Measurements from ENCODE around the gene YY2.
"Not testable (repeated sequence)": the region's sequence is repeated elsewhere in the genome, so short reads cannot be mapped to it uniquely, and the experiment has no call there.

The YY2 gene

GRCh38 chrX:21855937-21856415, at the start of gene YY2:
YY2 (plus strand) TSS chrX:21855987; CDS start chrX:21856485, 498 bp downstream.
- TF ChIP-seq ZNF274 (IDR thresholded peaks at IDR 0.05; ENCODE audit: low read depth, low read length), result no peak
- H3K4me3 ChIP-seq (ENCODE audit: low read length), result no peak within 1 kb of the TSS

DNA sequence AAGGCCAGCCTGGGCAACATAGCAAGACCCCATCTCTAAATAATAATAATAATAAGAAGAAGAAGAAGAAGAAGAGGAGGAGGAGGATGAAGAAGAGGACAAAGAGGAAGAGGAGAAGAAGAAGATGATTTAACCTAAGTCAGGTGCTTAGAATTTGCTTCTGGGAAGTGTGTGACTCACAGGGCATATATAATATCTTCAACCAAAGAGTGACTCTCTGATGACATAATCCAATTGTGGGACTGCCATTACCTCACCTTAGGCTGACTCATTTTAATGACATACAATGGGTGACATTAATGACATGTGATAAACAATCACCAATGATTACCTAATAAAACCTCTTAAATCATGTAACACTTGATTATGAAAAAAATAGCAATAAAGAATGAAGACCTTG, 49.1 kb upstream of the YY2 start:
- no peak for TF ChIP-seq ZNF274 (IDR thresholded peaks at IDR 0.05; ENCODE audit: low read depth, low read length)
- H3K4me3 ChIP-seq (ENCODE audit: low read length), result no peak overlapping the region

DNA sequence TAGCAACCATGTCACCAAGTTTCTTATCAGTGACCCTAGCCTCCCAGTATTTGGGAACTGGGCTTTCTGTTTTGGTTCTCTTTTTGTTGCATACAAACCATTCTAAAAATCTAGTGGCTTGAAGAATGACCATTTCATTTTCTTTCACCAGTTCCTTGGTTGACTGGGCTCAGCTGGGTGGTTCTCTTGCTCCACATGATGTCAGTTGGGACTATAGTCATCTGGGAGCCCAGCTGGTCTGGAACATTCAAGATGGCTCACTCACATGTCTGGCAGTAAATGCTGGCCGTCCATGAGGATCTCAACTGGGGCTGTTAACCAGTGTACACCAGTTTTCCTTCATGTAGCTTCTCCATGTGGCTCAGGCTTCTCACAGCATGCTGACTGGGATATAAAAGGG, 44.0 kb upstream of the YY2 start:
- TF ChIP-seq ZNF274 (IDR thresholded peaks at IDR 0.05; ENCODE audit: low read depth, low read length), result no peak
- H3K4me3 ChIP-seq (ENCODE audit: low read length), result no peak overlapping the region

DNA sequence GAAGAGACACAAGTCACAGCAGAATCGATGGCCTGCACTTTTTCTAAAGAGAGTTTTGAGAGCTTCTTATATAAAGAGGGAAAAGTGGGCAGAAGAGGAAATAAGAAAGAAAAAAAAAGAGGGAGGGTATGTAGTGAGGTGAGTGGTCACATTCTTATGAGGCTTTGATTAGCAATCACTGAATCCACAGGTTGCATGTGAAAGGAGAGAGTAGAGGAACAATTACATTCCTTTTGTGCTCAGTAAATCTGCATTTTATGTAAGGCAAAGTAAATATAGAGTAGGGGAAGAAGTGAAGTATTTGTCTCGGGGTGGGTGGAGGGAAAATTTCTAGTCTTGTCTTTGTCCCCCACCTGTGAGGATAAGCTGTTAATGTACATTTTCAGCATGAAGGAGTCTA, 43.2 kb upstream of the YY2 start:
- H3K4me3 ChIP-seq (ENCODE audit: low read length), result no peak overlapping the region
- TF ChIP-seq ZNF274 (IDR thresholded peaks at IDR 0.05; ENCODE audit: low read depth, low read length), result no peak

DNA sequence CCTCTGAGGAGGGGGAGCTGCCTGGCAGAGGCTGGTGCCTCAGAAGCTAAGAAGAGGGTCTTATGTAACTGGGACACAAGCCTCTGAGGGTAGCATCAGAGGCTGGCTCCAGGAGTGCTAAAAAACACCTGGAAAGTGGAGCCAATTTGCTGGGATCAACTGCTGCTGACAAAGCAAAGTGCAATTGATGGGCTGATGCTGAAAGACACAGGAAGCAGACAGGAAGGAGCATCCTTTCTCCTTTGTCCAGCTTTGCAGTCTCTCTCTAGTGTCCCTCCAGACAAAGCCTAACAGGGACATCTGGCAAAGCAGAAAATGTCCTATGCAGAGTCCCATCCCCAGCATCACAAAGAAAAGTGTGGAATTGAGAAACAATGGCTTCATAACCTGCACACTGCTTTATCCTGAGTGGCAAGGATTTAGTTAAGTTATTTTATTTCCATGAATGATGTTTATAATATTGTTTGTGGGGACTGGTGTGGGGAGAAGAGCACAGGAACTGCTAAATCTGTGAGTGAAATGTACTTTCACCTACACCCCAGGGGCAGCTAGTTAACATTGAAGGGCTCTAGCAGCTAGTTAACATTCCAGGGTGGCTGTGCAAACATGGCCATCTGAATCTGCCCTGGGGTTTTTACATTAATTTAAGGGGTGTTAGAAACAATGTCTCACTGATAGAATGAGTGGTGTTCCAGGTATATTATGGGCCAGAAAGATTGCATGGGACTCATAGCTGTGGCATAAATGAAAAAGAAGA, 42.0 kb upstream of the YY2 start:
- TF ChIP-seq ZNF274 (IDR thresholded peaks at IDR 0.05; ENCODE audit: low read depth, low read length), result no peak
- no peak overlapping the region for H3K4me3 ChIP-seq (ENCODE audit: low read length)

- TF ChIP-seq ZNF274 (IDR thresholded peaks at IDR 0.05; ENCODE audit: low read depth, low read length), result no peak
- no peak overlapping the region for H3K4me3 ChIP-seq (ENCODE audit: low read length)
These were observed 39.7 kb upstream of the YY2 start for GRCh38 chrX:21816136-21816535.

DNA sequence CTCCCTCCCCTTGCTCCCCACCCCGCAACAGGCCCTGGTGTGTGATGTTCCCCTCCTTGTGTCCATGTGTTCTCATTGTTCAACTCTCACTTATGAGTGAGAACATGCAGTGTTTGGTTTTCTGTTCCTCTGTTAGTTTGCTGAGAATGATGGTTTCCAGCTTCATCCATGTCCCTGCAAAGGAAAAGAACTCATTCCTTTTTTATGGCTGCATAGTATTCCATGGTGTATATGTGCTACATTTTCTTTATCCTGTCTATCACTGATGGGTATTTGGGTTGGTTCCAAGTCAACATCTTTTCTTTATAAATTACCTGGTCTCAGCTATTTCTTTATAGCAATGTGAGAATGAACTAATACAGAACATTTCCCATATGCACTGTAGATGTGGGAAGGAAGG, 35.6 kb upstream of the YY2 start:
- not testable (repeated sequence) for H3K4me3 ChIP-seq (ENCODE audit: low read length)

GRCh38 chrX:21821875-21822274, 33.9 kb upstream of the YY2 start:
- no peak for TF ChIP-seq ZNF274 (IDR thresholded peaks at IDR 0.05; ENCODE audit: low read depth, low read length)
- no peak overlapping the region for H3K4me3 ChIP-seq (ENCODE audit: low read length)

GRCh38 chrX:21831496-21831895, 24.3 kb upstream of the YY2 start:
- no peak for TF ChIP-seq ZNF274 (IDR thresholded peaks at IDR 0.05; ENCODE audit: low read depth, low read length)
- no peak overlapping the region for H3K4me3 ChIP-seq (ENCODE audit: low read length)

- no peak overlapping the region for H3K4me3 ChIP-seq (ENCODE audit: low read length)
- no peak for TF ChIP-seq ZNF274 (IDR thresholded peaks at IDR 0.05; ENCODE audit: low read depth, low read length)
These were observed 18.7 kb upstream of the YY2 start for GRCh38 chrX:21837056-21837455.

GRCh38 chrX:21838937-21839333, 16.9 kb upstream of the YY2 start:
- peak overlapping the region; percentile 82 for H3K4me3 ChIP-seq (ENCODE audit: low read length)
- TF ChIP-seq ZNF274 (IDR thresholded peaks at IDR 0.05; ENCODE audit: low read depth, low read length), result no peak

- TF ChIP-seq ZNF274 (IDR thresholded peaks at IDR 0.05; ENCODE audit: low read depth, low read length), result no peak
- peak within 1 kb of the TSS; percentile 89 for H3K4me3 ChIP-seq (ENCODE audit: low read length)
These were observed 16.2 kb upstream of the YY2 start, which contains the start of gene MBTPS2 for GRCh38 chrX:21839334-21840192. MBTPS2 (plus strand) TSS chrX:21839617; CDS start chrX:21839735, 118 bp downstream.

DNA sequence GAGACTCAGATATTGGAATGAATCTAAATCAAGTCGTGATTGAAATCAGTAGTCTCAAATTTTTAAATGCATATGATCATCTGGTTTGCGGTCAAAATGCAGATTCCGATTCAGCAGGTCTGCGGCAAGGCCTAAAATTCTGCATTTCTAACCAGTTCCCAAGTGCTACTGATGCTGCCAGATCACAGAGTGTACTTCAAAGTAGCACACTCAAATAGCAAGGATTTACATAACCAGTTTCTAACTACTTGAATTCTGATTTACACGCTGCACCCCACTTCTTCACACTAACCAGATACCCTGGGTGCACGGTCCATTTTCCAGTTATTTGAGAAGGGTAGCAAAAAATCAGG, 15.6 kb upstream of the YY2 start:
- no peak for TF ChIP-seq ZNF274 (IDR thresholded peaks at IDR 0.05; ENCODE audit: low read depth, low read length)
- peak overlapping the region; percentile 89 for H3K4me3 ChIP-seq (ENCODE audit: low read length)

DNA sequence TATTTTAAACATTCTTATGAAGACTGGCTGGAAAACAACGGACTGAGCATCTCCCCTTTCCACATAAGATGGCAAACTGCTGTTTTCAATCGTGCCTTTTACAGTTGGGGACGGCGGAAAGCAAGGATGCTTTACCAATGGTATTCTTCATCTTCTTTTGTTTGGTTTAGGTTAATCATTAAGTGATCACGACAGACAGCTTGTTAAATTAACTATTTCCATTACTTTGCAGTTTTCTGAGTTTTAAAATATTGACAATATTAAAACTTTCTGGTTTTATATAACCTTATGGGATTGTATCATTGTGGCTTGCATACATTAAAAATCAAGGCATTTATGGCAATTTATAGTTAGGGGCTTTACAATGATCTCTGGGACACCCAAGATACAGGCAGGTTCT, 12.6 kb upstream of the YY2 start:
- TF ChIP-seq ZNF274 (IDR thresholded peaks at IDR 0.05; ENCODE audit: low read depth, low read length), result no peak
- H3K4me3 ChIP-seq (ENCODE audit: low read length), result no peak overlapping the region

DNA sequence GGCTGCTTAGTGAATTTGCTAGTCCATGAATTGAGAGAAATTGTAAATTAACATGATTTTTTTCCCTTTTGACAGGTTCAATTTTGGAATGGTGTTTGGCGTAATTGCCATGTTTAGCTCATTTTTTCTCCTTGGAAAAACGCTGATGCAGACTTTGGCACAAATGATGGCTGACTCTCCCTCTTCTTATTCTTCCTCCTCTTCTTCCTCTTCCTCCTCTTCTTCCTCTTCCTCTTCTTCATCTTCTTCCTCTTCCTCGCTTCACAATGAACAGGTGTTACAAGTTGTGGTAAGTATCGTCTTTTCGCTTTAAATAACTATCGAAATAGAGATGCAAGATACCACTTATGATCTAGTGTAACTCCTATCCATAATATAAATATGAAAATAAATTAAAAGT, 10.7 kb upstream of the YY2 start:
- no peak overlapping the region for H3K4me3 ChIP-seq (ENCODE audit: low read length)
- no peak for TF ChIP-seq ZNF274 (IDR thresholded peaks at IDR 0.05; ENCODE audit: low read depth, low read length)
